ENCODE measurements around the gene CSF3. TPM values are rescaled to one million over a fixed set of nuclear protein-coding genes. Genes with fewer than 3 reads are reported as not detected.

The CSF3 gene
- total and polyA plus RNA-seq, 2 donors (not counting 1 experiment from before 2014, with no cell fraction given), result 0.09 TPM; not detected in 1

GRCh38 chr17:40032322-40033320, 17.4 kb downstream of the CSF3 start:
- Histone ChIP-seq H3K27ac (ENCODE audit: low read length in 2 of 2) (no peak overlapping the region), H3K9ac (ENCODE audit: low read length) (no peak overlapping the region), H3K27me3 (replicated peaks in 1 of 4; ENCODE audit: control extremely low read depth in 1 of 4, control insufficient read depth in 3 of 4, insufficient read depth in 4 of 4, low read length in 3 of 4) (no peaks in the 10 kb centered on the region), H3K4me1 (ENCODE audit: control insufficient read depth in 2 of 2, insufficient read depth in 2 of 2, low read length in 2 of 2) (no peaks in the 10 kb centered on the region), H3K9me3 (ENCODE audit: control extremely low read depth in 1 of 3, control insufficient read depth in 2 of 3, insufficient read depth in 1 of 3, low read length in 2 of 3) (no peaks in the 10 kb centered on the region), H2AFZ (ENCODE audit: insufficient read depth, low read depth, low read length, poor library complexity, severe bottlenecking) (no peak overlapping the region), H3K4me3 (ENCODE audit: control extremely low read depth in 1 of 5, extremely low read depth in 1 of 5, insufficient read depth in 1 of 5, low read depth in 2 of 5, low read length in 4 of 5) (no peak overlapping the region), H3K4me2 (replicated peaks; ENCODE audit: low read depth, low read length, poor library complexity, severe bottlenecking) (no peak overlapping the region), H4K20me1 (ENCODE audit: control insufficient read depth, insufficient read depth, low read length, poor library complexity, severe bottlenecking) (no peaks in the 10 kb centered on the region), H3K79me2 (ENCODE audit: control insufficient read depth, insufficient read depth, low read length) (no peaks in the 10 kb centered on the region), H3K36me3 (replicated peaks in 1 of 2; ENCODE audit: control extremely low read depth in 1 of 2, control insufficient read depth in 1 of 2, extremely low read depth in 1 of 2, insufficient read depth in 2 of 2, low read length in 1 of 2) (peaks cover 0 to 71% of the 10 kb centered on the region in 2 experiments)
- ChIA-PET POLR2A (no interaction called here), CTCF (interaction anchor here (0.7 to 1.8 kb wide), 3 partner anchors 19 to 80 kb away, joined by 4 read pairs; no protein-coding TSS in a partner anchor)
- Mint-ChIP-seq H3K9me3 (ENCODE audit: insufficient read depth) (no peaks in the 10 kb centered on the region), H3K27ac (no peak overlapping the region), H3K27me3 (no peaks in the 10 kb centered on the region), H3K4me1 (no peaks in the 10 kb centered on the region), H3K4me3 (no peak overlapping the region)
- DNase-seq (no peak), ATAC-seq (ENCODE audit: low read depth) (no peak)
- 95% methylated on average over 23 of the region's 23 CpGs for WGBS (ENCODE audit: insufficient coverage)
- TF ChIP-seq, protein P1, sequence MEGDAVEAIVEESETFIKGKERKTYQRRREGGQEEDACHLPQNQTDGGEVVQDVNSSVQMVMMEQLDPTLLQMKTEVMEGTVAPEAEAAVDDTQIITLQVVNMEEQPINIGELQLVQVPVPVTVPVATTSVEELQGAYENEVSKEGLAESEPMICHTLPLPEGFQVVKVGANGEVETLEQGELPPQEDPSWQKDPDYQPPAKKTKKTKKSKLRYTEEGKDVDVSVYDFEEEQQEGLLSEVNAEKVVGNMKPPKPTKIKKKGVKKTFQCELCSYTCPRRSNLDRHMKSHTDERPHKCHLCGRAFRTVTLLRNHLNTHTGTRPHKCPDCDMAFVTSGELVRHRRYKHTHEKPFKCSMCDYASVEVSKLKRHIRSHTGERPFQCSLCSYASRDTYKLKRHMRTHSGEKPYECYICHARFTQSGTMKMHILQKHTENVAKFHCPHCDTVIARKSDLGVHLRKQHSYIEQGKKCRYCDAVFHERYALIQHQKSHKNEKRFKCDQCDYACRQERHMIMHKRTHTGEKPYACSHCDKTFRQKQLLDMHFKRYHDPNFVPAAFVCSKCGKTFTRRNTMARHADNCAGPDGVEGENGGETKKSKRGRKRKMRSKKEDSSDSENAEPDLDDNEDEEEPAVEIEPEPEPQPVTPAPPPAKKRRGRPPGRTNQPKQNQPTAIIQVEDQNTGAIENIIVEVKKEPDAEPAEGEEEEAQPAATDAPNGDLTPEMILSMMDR (IDR thresholded peaks at IDR 0.05), result no peak
- TF ChIP-seq EZH2 (IDR thresholded peaks at IDR 0.05; ENCODE audit: borderline replicate concordance, insufficient read depth, low read depth, low read length, poor library complexity, severe bottlenecking), result no peak
- intact Hi-C loops (cut with micrococcal nuclease), result no loop called here

DNA sequence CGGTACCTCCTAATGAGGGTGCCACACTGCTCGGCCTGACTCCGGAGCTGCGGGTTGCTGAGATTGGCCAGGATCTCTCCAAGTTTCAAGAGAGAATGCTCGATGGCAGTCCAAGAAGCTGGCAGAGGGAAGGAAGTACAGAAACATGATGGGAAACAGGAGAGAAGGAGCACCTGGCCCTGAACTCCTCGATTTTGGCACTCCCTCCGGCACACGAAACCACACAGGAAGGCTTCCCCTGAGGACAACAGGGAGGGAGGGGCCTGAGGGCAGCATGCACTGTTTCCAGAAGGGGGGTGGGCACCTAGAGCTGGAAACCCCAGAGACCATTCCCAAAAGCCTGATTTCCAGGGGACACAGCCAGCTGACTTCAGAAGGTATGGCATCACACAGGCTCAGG, 18.1 kb downstream of the CSF3 start:
- H3K4me2 ChIP-seq (replicated peaks; ENCODE audit: low read depth, low read length, poor library complexity, severe bottlenecking), result no peak overlapping the region
- WGBS (ENCODE audit: insufficient coverage), result 91% methylated on average over 8 of the region's 8 CpGs
- no peaks in the 10 kb centered on the region for H3K4me1 ChIP-seq (ENCODE audit: control insufficient read depth in 2 of 2, insufficient read depth in 2 of 2, low read length in 2 of 2)
- ATAC-seq (ENCODE audit: low read depth), result no peak
- no peak overlapping the region for H2AFZ ChIP-seq (ENCODE audit: insufficient read depth, low read depth, low read length, poor library complexity, severe bottlenecking)
- Mint-ChIP-seq H3K27ac (no peak overlapping the region), H3K9me3 (ENCODE audit: insufficient read depth) (no peaks in the 10 kb centered on the region), H3K4me3 (no peak overlapping the region), H3K27me3 (no peaks in the 10 kb centered on the region), H3K4me1 (no peaks in the 10 kb centered on the region)
- H3K9me3 ChIP-seq (ENCODE audit: control extremely low read depth in 1 of 3, control insufficient read depth in 2 of 3, insufficient read depth in 1 of 3, low read length in 2 of 3), result no peaks in the 10 kb centered on the region
- no peak overlapping the region for H3K27ac ChIP-seq (ENCODE audit: low read length in 2 of 2)
- H3K9ac ChIP-seq (ENCODE audit: low read length), result no peak overlapping the region
- ChIA-PET CTCF (interaction anchor here (0.9 to 1.8 kb wide), 2 partner anchors 53 to 80 kb away, joined by 4 read pairs; no protein-coding TSS in a partner anchor), POLR2A (no interaction called here)
- no peak for DNase-seq
- no peaks in the 10 kb centered on the region for H3K79me2 ChIP-seq (ENCODE audit: control insufficient read depth, insufficient read depth, low read length)
- TF ChIP-seq EZH2 (IDR thresholded peaks at IDR 0.05; ENCODE audit: borderline replicate concordance, insufficient read depth, low read depth, low read length, poor library complexity, severe bottlenecking), result no peak
- TF ChIP-seq, protein P1 (IDR thresholded peaks at IDR 0.05), result no peak
- intact Hi-C loops (cut with micrococcal nuclease), result no loop called here
- H3K36me3 ChIP-seq (replicated peaks in 1 of 2; ENCODE audit: control extremely low read depth in 1 of 2, control insufficient read depth in 1 of 2, extremely low read depth in 1 of 2, insufficient read depth in 2 of 2, low read length in 1 of 2), result peaks cover 0 to 69% of the 10 kb centered on the region in 2 experiments
- H4K20me1 ChIP-seq (ENCODE audit: control insufficient read depth, insufficient read depth, low read length, poor library complexity, severe bottlenecking), result no peaks in the 10 kb centered on the region
- no peaks in the 10 kb centered on the region for H3K27me3 ChIP-seq (replicated peaks in 1 of 4; ENCODE audit: control extremely low read depth in 1 of 4, control insufficient read depth in 3 of 4, insufficient read depth in 4 of 4, low read length in 3 of 4)
- H3K4me3 ChIP-seq (ENCODE audit: control extremely low read depth in 1 of 5, extremely low read depth in 1 of 5, insufficient read depth in 1 of 5, low read depth in 2 of 5, low read length in 4 of 5), result no peak overlapping the region

Data from B cell (primary cell).